Renal pelvis (tissue), 4 donors: ENCODE measurements around the gene ARRB1. TPM values are rescaled to one million over a fixed set of nuclear protein-coding genes. Genes with fewer than 3 reads are reported as not detected.
"Not testable (repeated sequence)": the region's sequence is repeated elsewhere in the genome, so short reads cannot be mapped to it uniquely, and the experiment has no call there.

Source experiments
- DNase-seq: peaks from one replicate; pipeline ENCODE4 v3.0.0-alpha.2; 2013
- polyA plus RNA-seq, 3 donors: library from polyadenylated mRNA; unstranded; fragments of 120-200 nt; gene quantifications; one replicate each; pipeline ENCODE4 v1.2.1, GENCODE V29; 2013; ENCODE audit not compliant: insufficient read length in 3 of 3

Gene ARRB1
- polyA plus RNA-seq, 3 donors = 22.7 to 27.8 (median 24.7) TPM

- DNase-seq = peak; percentile 54
Observed at GRCh38 chr11:75276686-75277085, 74.8 kb downstream of the ARRB1 start.

GRCh38 chr11:75276186-75276585, 75.3 kb downstream of the ARRB1 start:
- no peak for DNase-seq

- no peak for DNase-seq
Observed at GRCh38 chr11:75275581-75275980, 75.9 kb downstream of the ARRB1 start.

GRCh38 chr11:75274716-75275115, 76.7 kb downstream of the ARRB1 start:
- not testable (repeated sequence) for DNase-seq

- DNase-seq = no peak
Observed at GRCh38 chr11:75273411-75274391, 77.8 kb downstream of the ARRB1 start.

GRCh38 chr11:75272821-75273301, 78.6 kb downstream of the ARRB1 start:
- DNase-seq = no peak

GRCh38 chr11:75272391-75272790, 79.1 kb downstream of the ARRB1 start:
- no peak for DNase-seq

GRCh38 chr11:75271730-75272129, 79.7 kb downstream of the ARRB1 start:
- no peak for DNase-seq

- no peak for DNase-seq
Observed at GRCh38 chr11:75270896-75271418, 80.5 kb downstream of the ARRB1 start.

- DNase-seq = no peak
Observed at GRCh38 chr11:75269896-75270295, 81.6 kb downstream of the ARRB1 start.

GRCh38 chr11:75269367-75269660, 82.1 kb downstream of the ARRB1 start:
- no peak for DNase-seq

- DNase-seq = no peak
Observed at GRCh38 chr11:75268626-75269366, 82.7 kb downstream of the ARRB1 start.

- no peak for DNase-seq
Observed at GRCh38 chr11:75267171-75267970, 84.1 kb downstream of the ARRB1 start.

- DNase-seq = no peak
Observed at GRCh38 chr11:75265851-75266531, 85.5 kb downstream of the ARRB1 start.

GRCh38 chr11:75264971-75265370, 86.5 kb downstream of the ARRB1 start:
- no peak for DNase-seq

GRCh38 chr11:75264356-75264755, 87.1 kb downstream of the ARRB1 start:
- no peak for DNase-seq

GRCh38 chr11:75263944-75264349, 87.5 kb downstream of the ARRB1 start:
- no peak for DNase-seq

- no peak for DNase-seq
Observed at GRCh38 chr11:75262961-75263852, 88.3 kb downstream of the ARRB1 start.

GRCh38 chr11:75262436-75262835, 89.0 kb downstream of the ARRB1 start:
- DNase-seq = no peak

- DNase-seq = no peak
Observed at GRCh38 chr11:75261902-75262361, 89.5 kb downstream of the ARRB1 start.
